ENCODE results near the gene NDC80. TPM values are rescaled to one million over a fixed set of nuclear protein-coding genes. Genes with fewer than 3 reads are reported as not detected.

Gene NDC80
- polyA plus RNA-seq, 1 donor from 2014 or later, result 1.9 TPM

GRCh38 chr18:2597639-2598038, 26.3 kb downstream of the NDC80 start:
- Histone ChIP-seq H3F3A (ENCODE audit: insufficient read depth, low read length, poor library complexity, severe bottlenecking) (no peaks in the 10 kb centered on the region), H4K20me1 (ENCODE audit: insufficient read depth) (no peaks in the 10 kb centered on the region), H3K9ac (ENCODE audit: low read length) (no peak overlapping the region), H3K79me2 (replicated peaks; ENCODE audit: insufficient read depth, low read length) (no peaks in the 10 kb centered on the region), H3K4me3 (ENCODE audit: low read length) (no peak overlapping the region), H3K9me3 (ENCODE audit: low read length) (no peaks in the 10 kb centered on the region), H2AFZ (ENCODE audit: low read depth, low read length) (no peak overlapping the region), H3K27ac (ENCODE audit: low read length) (no peak overlapping the region), H3K27me3 (ENCODE audit: insufficient read depth, low read depth, low read length) (no peaks in the 10 kb centered on the region), H3K4me2 (ENCODE audit: low read length) (no peak overlapping the region), H3K36me3 (ENCODE audit: insufficient read depth, low read length) (no peaks in the 10 kb centered on the region), H3K9me2 (ENCODE audit: insufficient read depth, low read length) (no peaks in the 10 kb centered on the region)
- TF ChIP-seq SMC3 (conservative IDR thresholded peaks at IDR 0.05; ENCODE audit: poor library complexity) (no peak), EZH2 (IDR thresholded peaks at IDR 0.05; ENCODE audit: borderline replicate concordance, insufficient read depth, low read length, poor library complexity, severe bottlenecking) (no peak), MXI1 (conservative IDR thresholded peaks at IDR 0.05; ENCODE audit: poor library complexity, severe bottlenecking) (no peak), RAD21 (conservative IDR thresholded peaks at IDR 0.05) (no peak)

GRCh38 chr18:2602844-2603243, 31.5 kb downstream of the NDC80 start:
- TF ChIP-seq EP300 (conservative IDR thresholded peaks at IDR 0.05; ENCODE audit: poor library complexity, severe bottlenecking) (no peak), SMC3 (conservative IDR thresholded peaks at IDR 0.05; ENCODE audit: poor library complexity) (no peak), EZH2 (IDR thresholded peaks at IDR 0.05; ENCODE audit: borderline replicate concordance, insufficient read depth, low read length, poor library complexity, severe bottlenecking) (no peak), REST (IDR thresholded peaks at IDR 0.05; ENCODE audit: borderline replicate concordance) (no peak), MXI1 (conservative IDR thresholded peaks at IDR 0.05; ENCODE audit: poor library complexity, severe bottlenecking) (no peak), RAD21 (conservative IDR thresholded peaks at IDR 0.05) (no peak), POLR2AphosphoS5 (IDR thresholded peaks at IDR 0.05) (no peak), CTCF (IDR thresholded peaks at IDR 0.05; ENCODE audit: poor library complexity, severe bottlenecking) (no peak), TAF1 (IDR thresholded peaks at IDR 0.05; ENCODE audit: low read depth) (no peak)
- Histone ChIP-seq H3K9me2 (ENCODE audit: insufficient read depth, low read length) (no peaks in the 10 kb centered on the region), H4K20me1 (ENCODE audit: insufficient read depth) (no peaks in the 10 kb centered on the region), H3K79me2 (replicated peaks; ENCODE audit: insufficient read depth, low read length) (no peaks in the 10 kb centered on the region), H3K4me2 (ENCODE audit: low read length) (no peak overlapping the region), H3K9me3 (ENCODE audit: low read length) (no peaks in the 10 kb centered on the region), H3K36me3 (ENCODE audit: insufficient read depth, low read length) (no peaks in the 10 kb centered on the region), H3K9ac (ENCODE audit: low read length) (no peak overlapping the region), H3K27ac (ENCODE audit: low read length) (no peak overlapping the region), H3F3A (ENCODE audit: insufficient read depth, low read length, poor library complexity, severe bottlenecking) (no peaks in the 10 kb centered on the region), H3K4me3 (ENCODE audit: low read length) (no peak overlapping the region), H3K27me3 (ENCODE audit: insufficient read depth, low read depth, low read length) (no peaks in the 10 kb centered on the region), H2AFZ (ENCODE audit: low read depth, low read length) (no peak overlapping the region)
